Trophoblast cell (in vitro differentiated cells and primary cell): ENCODE measurements around the gene SELPLG.
A peak's percentile ranks its signal among the peaks of the same experiment; 100 is the strongest.

Experiments used
- DNase-seq, 2 donors: peaks; one replicate each; pipeline ENCODE4 v3.0.0-alpha.2; 2016
- H2AFZ ChIP-seq: 2 replicates; pipeline ENCODE4 v1.6.1; 2013; ENCODE audit warnings: low read length, moderate library complexity, mild to moderate bottlenecking; ENCODE audit not compliant: insufficient read depth, poor library complexity
- H2AK5ac ChIP-seq: 2 replicates; pipeline ENCODE4 v1.6.1; 2013; ENCODE audit warnings: mild to moderate bottlenecking, low read length
- H2BK120ac ChIP-seq: 2 replicates; pipeline ENCODE4 v1.6.1; 2013; ENCODE audit warnings: low read length, mild to moderate bottlenecking, moderate library complexity; ENCODE audit not compliant: insufficient read depth, poor library complexity
- H2BK12ac ChIP-seq: 2 replicates; pipeline ENCODE4 v1.6.1; 2013; ENCODE audit warnings: mild to moderate bottlenecking, low read length, moderate library complexity
- H2BK5ac ChIP-seq: 2 replicates; pipeline ENCODE4 v1.6.1; 2013; ENCODE audit warnings: low read length, low read depth, moderate library complexity, mild to moderate bottlenecking; ENCODE audit not compliant: poor library complexity
- H3K14ac ChIP-seq: 2 replicates; pipeline ENCODE4 v1.6.1; 2013; ENCODE audit warnings: mild to moderate bottlenecking, low read length
- H3K18ac ChIP-seq: 2 replicates; pipeline ENCODE4 v1.6.1; 2013; ENCODE audit warnings: mild to moderate bottlenecking, low read length
- H3K23ac ChIP-seq: 2 replicates; pipeline ENCODE4 v1.6.1; 2013; ENCODE audit warnings: low read length
- H3K27ac ChIP-seq: 2 replicates; pipeline ENCODE4 v1.5.1; 2013; ENCODE audit warnings: low read depth, mild to moderate bottlenecking, inconsistent platforms, low read length, moderate library complexity
- H3K27me3 ChIP-seq: 2 replicates; pipeline ENCODE4 v1.6.1; 2013; ENCODE audit warnings: inconsistent platforms, mild to moderate bottlenecking, low read length, moderate library complexity; ENCODE audit not compliant: insufficient read depth
- H3K36me3 ChIP-seq, 2 experiments: 1 replicate in 1 of 2; 2 replicates in 1 of 2; pipeline ENCODE4 v1.6.1; 2013; ENCODE audit warnings: low read length in 2 of 2, mild to moderate bottlenecking in 2 of 2, moderate library complexity in 1 of 2; ENCODE audit not compliant: insufficient read depth in 2 of 2, control insufficient read depth in 1 of 2
- H3K4ac ChIP-seq: 2 replicates; pipeline ENCODE4 v1.6.1; 2013; ENCODE audit warnings: low read depth, mild to moderate bottlenecking, low read length, moderate library complexity
- H3K4me1 ChIP-seq, 2 experiments: 1 replicate in 1 of 2; 2 replicates in 1 of 2; pipeline ENCODE4 v1.6.1; 2013; ENCODE audit warnings: low read length in 2 of 2, mild to moderate bottlenecking in 2 of 2, moderate library complexity in 1 of 2; ENCODE audit not compliant: insufficient read depth in 2 of 2, control insufficient read depth in 1 of 2
- H3K4me2 ChIP-seq: 2 replicates; pipeline ENCODE4 v1.6.1; 2013; ENCODE audit warnings: inconsistent platforms, mild to moderate bottlenecking, low read length, moderate library complexity
- H3K4me3 ChIP-seq: 2 replicates; pipeline ENCODE4 v1.5.1; 2013; ENCODE audit warnings: mild to moderate bottlenecking, low read depth, low read length, inconsistent platforms
- H3K79me1 ChIP-seq: one replicate; pipeline ENCODE4 v1.6.1; 2013; ENCODE audit warnings: low read length
- H3K79me2 ChIP-seq: 2 replicates; pipeline ENCODE4 v1.6.1; 2013; ENCODE audit warnings: low read length, mild to moderate bottlenecking; ENCODE audit not compliant: control insufficient read depth, insufficient read depth, poor library complexity
- H3K9ac ChIP-seq: 2 replicates; pipeline ENCODE4 v1.6.1; 2013; ENCODE audit warnings: mild to moderate bottlenecking, low read length
- H3K9me3 ChIP-seq: 2 replicates; pipeline ENCODE4 v1.6.1; 2013; ENCODE audit warnings: low read depth, mild to moderate bottlenecking, control low read depth, inconsistent platforms, low read length; ENCODE audit not compliant: insufficient read depth
- H4K12ac ChIP-seq: 2 replicates; pipeline ENCODE4 v1.6.1; 2013; ENCODE audit warnings: low read depth, mild to moderate bottlenecking, low read length, moderate library complexity
- H4K8ac ChIP-seq: 2 replicates; pipeline ENCODE4 v1.6.1; 2013; ENCODE audit warnings: low read depth, mild to moderate bottlenecking, low read length, moderate library complexity
- H4K91ac ChIP-seq: one replicate; pipeline ENCODE4 v1.6.1; 2013; ENCODE audit warnings: low read depth, mild to moderate bottlenecking, low read length, moderate library complexity
- WGBS: extraction: QIAGEN DNeasy Blood & Tissue Kit; methylation state at CpG from one replicate; pipeline ENCODE4 v1.1.7; 2013; ENCODE audit warnings: missing lambda C conversion rate; ENCODE audit not compliant: insufficient read length, insufficient coverage; ENCODE audit errors: extremely low coverage; 5-methylcytosine and 5-hydroxymethylcytosine counted together

Gene SELPLG

GRCh38 chr12:108609537-108610335 is 24.0 kb downstream of the SELPLG start:
- no peaks in the 10 kb centered on the region for H3K36me3 ChIP-seq
- DNase-seq, result no peak
- WGBS, result no CpG with 5 or more reads among the region's 21 CpGs
- peak overlapping the region; percentile 21 for H2AK5ac ChIP-seq
- no peak overlapping the region for H4K8ac ChIP-seq
- H2BK120ac ChIP-seq, result peak overlapping the region; percentile 0
- no peak overlapping the region for H4K12ac ChIP-seq
- H3K18ac ChIP-seq, result peak overlapping the region; percentile 21
- no peak overlapping the region for H3K14ac ChIP-seq
- peaks cover 17% of the 10 kb centered on the region for H3K79me1 ChIP-seq
- H3K27me3 ChIP-seq, result no peaks in the 10 kb centered on the region
- no peak overlapping the region for H3K23ac ChIP-seq
- H3K9me3 ChIP-seq, result peaks cover 3% of the 10 kb centered on the region
- no peak overlapping the region for H3K9ac ChIP-seq
- no peak overlapping the region for H2BK5ac ChIP-seq
- no peak overlapping the region for H3K27ac ChIP-seq
- H3K4me3 ChIP-seq, result no peak overlapping the region
- peak overlapping the region; percentile 28 for H4K91ac ChIP-seq
- no peak overlapping the region for H3K4ac ChIP-seq
- peaks cover 4% of the 10 kb centered on the region for H3K79me2 ChIP-seq
- no peak overlapping the region for H3K4me2 ChIP-seq
- H2AFZ ChIP-seq, result peak overlapping the region; percentile 31
- H2BK12ac ChIP-seq, result peak overlapping the region; percentile 85
- peaks cover 12 to 26% of the 10 kb centered on the region in 2 experiments for H3K4me1 ChIP-seq

DNA sequence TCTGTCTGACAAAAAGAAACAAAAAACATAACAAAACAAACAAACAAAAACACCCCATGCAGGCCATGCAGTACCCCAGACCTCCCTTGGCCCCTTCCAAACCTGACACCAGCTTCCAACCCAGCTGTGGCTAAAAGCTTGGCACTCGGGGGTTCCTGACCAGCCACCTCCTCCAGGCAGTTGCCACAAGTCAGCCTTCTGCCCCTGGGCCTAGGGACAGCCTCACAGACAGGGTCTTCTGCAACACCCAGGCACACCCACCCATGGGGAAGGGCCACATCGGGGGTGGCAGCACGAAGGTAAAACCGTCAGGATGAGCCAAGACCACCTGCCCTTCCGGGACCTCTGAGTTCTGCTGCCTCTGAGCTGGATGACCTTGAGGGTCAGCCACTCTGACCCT is 25.1 kb downstream of the SELPLG start:
- no CpG with 5 or more reads among the region's 5 CpGs for WGBS
- no peak overlapping the region for H2AFZ ChIP-seq
- H3K4me1 ChIP-seq, result peaks cover 12 to 24% of the 10 kb centered on the region in 2 experiments
- H3K23ac ChIP-seq, result no peak overlapping the region
- no peak overlapping the region for H3K18ac ChIP-seq
- no peak overlapping the region for H4K8ac ChIP-seq
- H3K14ac ChIP-seq, result peak overlapping the region; percentile 16
- H2AK5ac ChIP-seq, result peak overlapping the region; percentile 81
- H3K79me2 ChIP-seq, result peaks cover 3% of the 10 kb centered on the region
- H4K91ac ChIP-seq, result peak overlapping the region; percentile 55
- no peak overlapping the region for H3K4me3 ChIP-seq
- no peak overlapping the region for H4K12ac ChIP-seq
- no peak overlapping the region for H3K4ac ChIP-seq
- H3K27me3 ChIP-seq, result no peaks in the 10 kb centered on the region
- no peak for DNase-seq
- no peak overlapping the region for H3K9ac ChIP-seq
- no peak overlapping the region for H2BK120ac ChIP-seq
- peaks cover 3% of the 10 kb centered on the region for H3K9me3 ChIP-seq
- H3K4me2 ChIP-seq, result no peak overlapping the region
- H3K36me3 ChIP-seq, result no peaks in the 10 kb centered on the region
- no peak overlapping the region for H3K27ac ChIP-seq
- no peak overlapping the region for H2BK5ac ChIP-seq
- H3K79me1 ChIP-seq, result peaks cover 12% of the 10 kb centered on the region
- peak overlapping the region; percentile 47 for H2BK12ac ChIP-seq

DNA sequence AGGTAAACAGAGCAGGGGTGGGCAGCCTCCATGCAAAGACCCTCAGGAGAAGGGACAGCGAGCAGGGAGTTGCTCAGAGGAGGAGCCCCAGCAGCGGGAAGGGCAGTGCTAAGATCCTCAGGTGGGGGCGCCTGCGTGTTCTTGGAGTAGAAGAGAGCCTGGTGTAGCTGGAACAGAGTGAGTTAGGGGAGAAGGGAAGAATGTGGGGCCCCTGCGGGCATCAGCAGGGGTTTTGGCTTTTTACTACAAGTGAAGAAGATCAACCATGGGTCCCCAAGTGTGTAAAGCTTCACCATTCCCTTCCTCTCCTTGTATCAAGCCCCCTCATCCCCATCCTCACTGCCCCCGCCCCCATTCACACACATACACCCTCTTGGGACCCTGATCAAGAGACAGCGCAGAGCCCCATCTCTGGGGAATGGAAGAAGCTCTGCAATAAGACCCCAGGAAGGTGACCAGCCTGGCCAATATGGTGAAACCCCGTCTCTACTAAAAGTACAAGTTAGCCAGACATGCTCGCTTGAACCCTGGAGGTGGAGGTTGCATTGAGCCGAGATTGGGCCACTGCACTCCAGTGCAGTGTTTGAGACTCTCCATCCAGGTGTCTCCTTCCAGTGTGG is 25.6 kb downstream of the SELPLG start:
- Histone ChIP-seq H3K4me1 (peaks cover 11 to 19% of the 10 kb centered on the region in 2 experiments), H3K79me2 (no peaks in the 10 kb centered on the region), H4K91ac (peak overlapping the region; percentile 55), H3K14ac (no peak overlapping the region), H2BK5ac (no peak overlapping the region), H4K12ac (no peak overlapping the region), H2AFZ (no peak overlapping the region), H3K4ac (no peak overlapping the region), H4K8ac (peak overlapping the region; percentile 24), H3K9ac (no peak overlapping the region), H3K27ac (no peak overlapping the region), H3K4me2 (no peak overlapping the region), H3K9me3 (peaks cover 3% of the 10 kb centered on the region), H3K79me1 (peaks cover 12% of the 10 kb centered on the region), H3K27me3 (no peaks in the 10 kb centered on the region), H3K36me3 (no peaks in the 10 kb centered on the region), H2BK12ac (peak overlapping the region; percentile 44), H3K23ac (no peak overlapping the region), H2AK5ac (peak overlapping the region; percentile 50), H3K4me3 (no peak overlapping the region), H2BK120ac (peak overlapping the region; percentile 27), H3K18ac (no peak overlapping the region)
- DNase-seq, result no peak
- WGBS, result no CpG with 5 or more reads among the region's 10 CpGs

DNA sequence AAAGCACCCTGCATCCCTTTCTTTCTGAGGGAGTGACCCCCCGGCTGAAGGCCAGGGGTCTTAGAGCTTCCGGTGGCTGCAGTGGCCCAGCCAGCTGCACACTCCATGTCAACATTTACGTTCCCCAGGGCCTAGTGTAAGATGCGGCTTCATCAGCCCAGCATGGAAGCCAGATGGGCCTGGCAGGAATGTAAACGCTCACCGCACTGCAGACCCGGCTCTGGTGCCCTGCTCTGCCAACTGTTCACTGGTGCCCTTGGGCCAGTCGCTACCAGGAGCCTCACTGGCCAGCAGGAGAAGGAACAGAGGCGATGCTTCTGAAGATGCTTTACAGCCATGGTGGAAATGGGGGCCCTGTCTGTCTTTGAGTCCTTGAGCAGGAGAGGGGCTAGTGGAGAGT is 27.2 kb downstream of the SELPLG start:
- H3K4me2 ChIP-seq, result no peak overlapping the region
- H3K4ac ChIP-seq, result no peak overlapping the region
- peak overlapping the region; percentile 47 for H3K14ac ChIP-seq
- no peak for DNase-seq
- no peaks in the 10 kb centered on the region for H3K27me3 ChIP-seq
- peaks cover 10% of the 10 kb centered on the region for H3K79me1 ChIP-seq
- H3K79me2 ChIP-seq, result no peaks in the 10 kb centered on the region
- peak overlapping the region; percentile 50 for H2BK12ac ChIP-seq
- H4K12ac ChIP-seq, result no peak overlapping the region
- H4K8ac ChIP-seq, result peak overlapping the region; percentile 63
- peak overlapping the region; percentile 39 for H2BK120ac ChIP-seq
- no peaks in the 10 kb centered on the region for H3K36me3 ChIP-seq
- no peak overlapping the region for H3K18ac ChIP-seq
- peak overlapping the region; percentile 70 for H2AK5ac ChIP-seq
- WGBS, result no CpG with 5 or more reads among the region's 9 CpGs
- no peak overlapping the region for H2BK5ac ChIP-seq
- no peak overlapping the region for H3K23ac ChIP-seq
- peaks cover 3% of the 10 kb centered on the region for H3K9me3 ChIP-seq
- H2AFZ ChIP-seq, result no peak overlapping the region
- peak overlapping the region; percentile 52 for H4K91ac ChIP-seq
- H3K27ac ChIP-seq, result no peak overlapping the region
- peaks cover 2 to 10% of the 10 kb centered on the region in 2 experiments for H3K4me1 ChIP-seq
- no peak overlapping the region for H3K4me3 ChIP-seq
- no peak overlapping the region for H3K9ac ChIP-seq
